ENCODE data around the gene PAQR8. TPM values are rescaled to one million over a fixed set of nuclear protein-coding genes. Genes with fewer than 3 reads are reported as not detected.

The PAQR8 gene
- total and polyA plus RNA-seq, 2 of the 13 experiments (the other 11 are each of a cell fraction or from before 2014, with no cell fraction given): 37.7 to 50.7 TPM

- no peak for TF ChIP-seq ETV6 (CRISPR knock-in tag; conservative IDR thresholded peaks at IDR 0.05)
- no peak for TF ChIP-seq NPAS2 (CRISPR knock-in tag; IDR thresholded peaks at IDR 0.05; ENCODE audit: borderline replicate concordance)
- TF ChIP-seq CSRNP1 (CRISPR knock-in tag; IDR thresholded peaks at IDR 0.05): no peak
- TF ChIP-seq STAT5B (CRISPR knock-in tag; IDR thresholded peaks at IDR 0.05): no peak
- TF ChIP-seq ZGPAT (CRISPR knock-in tag; IDR thresholded peaks at IDR 0.05): 0 out of 2 replicates have a peak, but pooled peaks have one; percentile 10
- TF ChIP-seq ZBTB43 (CRISPR knock-in tag; conservative IDR thresholded peaks at IDR 0.05): no peak
- no peak for TF ChIP-seq ZBTB38 (CRISPR knock-in tag; IDR thresholded peaks at IDR 0.05)
- no peak for TF ChIP-seq ZNF710 (CRISPR knock-in tag; IDR thresholded peaks at IDR 0.05; ENCODE audit: borderline replicate concordance)
- TF ChIP-seq NCOA5 (CRISPR knock-in tag; IDR thresholded peaks at IDR 0.05): no peak
- no peak for TF ChIP-seq RBAK (CRISPR knock-in tag; IDR thresholded peaks at IDR 0.05)
- 0 out of 2 replicates have a peak, but pooled peaks have one; percentile 4 for TF ChIP-seq FOXJ3 (CRISPR knock-in tag; IDR thresholded peaks at IDR 0.05; ENCODE audit: borderline replicate concordance)
- TF ChIP-seq ZFP37 (CRISPR knock-in tag; IDR thresholded peaks at IDR 0.05; ENCODE audit: borderline replicate concordance): 0 out of 2 replicates have a peak, but pooled peaks have one; percentile 42
- no peak for TF ChIP-seq ZNF639 (CRISPR knock-in tag; conservative IDR thresholded peaks at IDR 0.05)
- TF ChIP-seq DMTF1 (CRISPR knock-in tag; IDR thresholded peaks at IDR 0.05): no peak
- no peak for TF ChIP-seq HINFP (CRISPR knock-in tag; IDR thresholded peaks at IDR 0.05; ENCODE audit: low read depth)
- TF ChIP-seq PHF8 (CRISPR knock-in tag; IDR thresholded peaks at IDR 0.05): no peak
- 0 out of 2 replicates have a peak, but pooled peaks have one; percentile 22 for TF ChIP-seq MEIS2 (CRISPR knock-in tag; IDR thresholded peaks at IDR 0.05)
- TF ChIP-seq POLR2AphosphoS2 (IDR thresholded peaks at IDR 0.05; ENCODE audit: low read depth, low read length): no peak
Measured at GRCh38 chr6:52390361-52390727, 28.4 kb downstream of the PAQR8 start (continued).
